PC-9 (cell line): ENCODE data around the gene SULT2A1.

Source experiments
- EZH2 ChIP-seq: fragments of 200-600 bp; sonication (generic); IDR thresholded peaks from 2 replicates; pipeline ENCODE4 v1.8.0; 2017; ENCODE audit warnings: antibody characterized with exemption, low read depth
- TF ChIP-seq, protein P1 (sequence below): fragments of 200-600 bp; sonication (generic); conservative IDR thresholded peaks from 2 replicates; pipeline ENCODE4 v1.6.1; 2017; ENCODE audit warnings: mixed run types, antibody characterized with exemption, mild to moderate bottlenecking, moderate library complexity

- TF ChIP-seq, protein P1, sequence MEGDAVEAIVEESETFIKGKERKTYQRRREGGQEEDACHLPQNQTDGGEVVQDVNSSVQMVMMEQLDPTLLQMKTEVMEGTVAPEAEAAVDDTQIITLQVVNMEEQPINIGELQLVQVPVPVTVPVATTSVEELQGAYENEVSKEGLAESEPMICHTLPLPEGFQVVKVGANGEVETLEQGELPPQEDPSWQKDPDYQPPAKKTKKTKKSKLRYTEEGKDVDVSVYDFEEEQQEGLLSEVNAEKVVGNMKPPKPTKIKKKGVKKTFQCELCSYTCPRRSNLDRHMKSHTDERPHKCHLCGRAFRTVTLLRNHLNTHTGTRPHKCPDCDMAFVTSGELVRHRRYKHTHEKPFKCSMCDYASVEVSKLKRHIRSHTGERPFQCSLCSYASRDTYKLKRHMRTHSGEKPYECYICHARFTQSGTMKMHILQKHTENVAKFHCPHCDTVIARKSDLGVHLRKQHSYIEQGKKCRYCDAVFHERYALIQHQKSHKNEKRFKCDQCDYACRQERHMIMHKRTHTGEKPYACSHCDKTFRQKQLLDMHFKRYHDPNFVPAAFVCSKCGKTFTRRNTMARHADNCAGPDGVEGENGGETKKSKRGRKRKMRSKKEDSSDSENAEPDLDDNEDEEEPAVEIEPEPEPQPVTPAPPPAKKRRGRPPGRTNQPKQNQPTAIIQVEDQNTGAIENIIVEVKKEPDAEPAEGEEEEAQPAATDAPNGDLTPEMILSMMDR, result no peak
- TF ChIP-seq EZH2, result no peak
Observed at GRCh38 chr19:47854459-47854858, 31.7 kb downstream of the SULT2A1 start.
